Measurements from ENCODE around the gene THSD4.

DNA sequence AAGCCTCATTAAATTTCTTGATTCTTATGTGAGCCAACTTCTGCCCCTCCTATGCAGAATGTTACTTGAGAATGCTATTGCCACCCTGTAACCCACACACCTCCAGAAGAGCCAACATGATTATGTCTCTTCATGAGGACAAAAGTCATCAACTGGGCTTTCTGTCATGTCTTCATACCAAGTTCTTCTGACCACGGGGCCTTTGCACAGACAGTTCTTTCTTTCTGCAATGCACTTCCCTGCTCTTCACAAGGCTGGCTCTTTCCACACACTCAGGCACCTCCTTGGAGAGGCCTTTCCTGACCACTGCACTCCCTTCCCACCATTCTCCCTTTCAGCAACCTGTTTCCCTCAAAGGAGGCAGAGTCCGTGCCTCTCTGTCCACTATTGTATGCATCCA, 587.2 kb downstream of the THSD4 start:
- TF ChIP-seq, protein P1, sequence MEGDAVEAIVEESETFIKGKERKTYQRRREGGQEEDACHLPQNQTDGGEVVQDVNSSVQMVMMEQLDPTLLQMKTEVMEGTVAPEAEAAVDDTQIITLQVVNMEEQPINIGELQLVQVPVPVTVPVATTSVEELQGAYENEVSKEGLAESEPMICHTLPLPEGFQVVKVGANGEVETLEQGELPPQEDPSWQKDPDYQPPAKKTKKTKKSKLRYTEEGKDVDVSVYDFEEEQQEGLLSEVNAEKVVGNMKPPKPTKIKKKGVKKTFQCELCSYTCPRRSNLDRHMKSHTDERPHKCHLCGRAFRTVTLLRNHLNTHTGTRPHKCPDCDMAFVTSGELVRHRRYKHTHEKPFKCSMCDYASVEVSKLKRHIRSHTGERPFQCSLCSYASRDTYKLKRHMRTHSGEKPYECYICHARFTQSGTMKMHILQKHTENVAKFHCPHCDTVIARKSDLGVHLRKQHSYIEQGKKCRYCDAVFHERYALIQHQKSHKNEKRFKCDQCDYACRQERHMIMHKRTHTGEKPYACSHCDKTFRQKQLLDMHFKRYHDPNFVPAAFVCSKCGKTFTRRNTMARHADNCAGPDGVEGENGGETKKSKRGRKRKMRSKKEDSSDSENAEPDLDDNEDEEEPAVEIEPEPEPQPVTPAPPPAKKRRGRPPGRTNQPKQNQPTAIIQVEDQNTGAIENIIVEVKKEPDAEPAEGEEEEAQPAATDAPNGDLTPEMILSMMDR (IDR thresholded peaks at IDR 0.05) = no peak
- TF ChIP-seq POLR2A (IDR thresholded peaks at IDR 0.05) = no peak
